GM21786 (cell line): ENCODE results near the gene CASQ2.

ENCODE experiments used
- ATAC-seq: cut with Tn5 transposase; IDR thresholded peaks from one replicate; pipeline ENCODE4 v1.9.1; 2021; ENCODE audit not compliant: unreplicated experiment

Gene CASQ2

DNA sequence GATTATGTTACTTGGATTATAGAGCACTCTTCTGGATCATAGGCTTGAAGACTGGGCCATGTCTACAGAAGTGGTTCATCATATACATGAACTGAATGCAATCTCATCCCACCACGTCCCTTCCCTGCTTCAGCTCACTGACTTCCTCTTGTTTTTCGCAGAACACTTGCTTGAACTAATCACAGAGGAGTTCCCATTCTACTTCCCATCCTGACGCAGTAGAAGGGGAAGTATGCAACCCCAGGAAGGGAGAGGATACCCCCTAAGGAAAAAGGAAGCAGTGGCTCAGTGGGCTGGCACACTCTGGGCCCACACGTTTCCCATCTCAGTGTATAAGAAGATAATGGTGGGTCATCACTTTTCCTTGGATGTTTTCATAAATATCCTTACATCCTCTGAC lies 36.2 kb downstream of the CASQ2 start:
- ATAC-seq, result no peak

- peak; percentile 99 for ATAC-seq
Observed at GRCh38 chr1:115729756-115730155, 38.8 kb downstream of the CASQ2 start.

GRCh38 chr1:115728341-115728740 lies 40.2 kb downstream of the CASQ2 start:
- no peak for ATAC-seq

DNA sequence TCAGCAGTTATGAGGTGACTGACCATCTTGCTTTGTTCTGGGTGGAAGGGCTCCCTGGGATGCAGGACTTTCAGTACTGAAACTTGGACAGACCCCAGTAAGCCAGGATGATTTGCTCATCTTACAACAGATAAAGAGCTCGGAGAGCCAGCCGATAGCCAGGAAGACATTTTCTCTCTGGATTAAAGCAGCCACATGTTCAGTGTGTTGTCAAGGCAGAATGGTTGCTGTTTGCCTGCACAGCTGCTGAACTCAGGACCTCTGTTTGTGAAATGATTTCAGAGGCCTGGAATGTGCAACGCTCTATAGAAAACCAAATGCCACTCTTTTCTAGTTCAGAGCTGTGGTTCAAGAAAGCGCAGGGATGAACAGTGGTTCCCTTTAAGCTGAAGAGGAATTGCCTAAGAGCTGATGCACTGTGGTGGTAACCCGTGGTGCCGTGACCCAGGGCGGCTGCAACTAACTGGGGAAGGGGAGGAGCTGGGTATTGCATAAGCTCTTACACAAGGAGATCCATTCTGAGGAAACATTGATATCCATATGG lies 40.7 kb downstream of the CASQ2 start:
- no peak for ATAC-seq

- no peak for ATAC-seq
Observed at GRCh38 chr1:115726570-115726969, 41.9 kb downstream of the CASQ2 start.

GRCh38 chr1:115726161-115726560 lies 42.4 kb downstream of the CASQ2 start:
- ATAC-seq, result no peak

GRCh38 chr1:115725600-115725999 lies 42.9 kb downstream of the CASQ2 start:
- no peak for ATAC-seq

DNA sequence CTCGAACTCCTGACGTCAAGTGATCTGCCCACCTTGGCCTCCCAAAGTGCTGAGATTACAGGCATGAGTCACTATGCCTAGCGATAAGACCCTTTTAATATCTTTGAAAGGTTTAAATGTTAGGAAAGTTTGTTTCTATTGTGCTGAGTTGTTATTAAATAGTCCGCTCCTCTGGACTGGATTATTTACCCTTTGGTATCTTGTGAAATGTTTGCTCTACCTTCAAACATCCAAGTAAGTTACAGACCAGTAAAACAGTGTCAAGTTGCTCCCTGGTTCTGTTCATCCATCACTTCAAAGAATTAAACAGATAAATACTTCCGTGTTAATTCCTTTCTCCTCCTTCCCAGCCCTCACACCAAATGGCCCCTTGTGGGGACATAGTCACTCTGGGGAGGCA lies 44.8 kb downstream of the CASQ2 start:
- ATAC-seq, result no peak

DNA sequence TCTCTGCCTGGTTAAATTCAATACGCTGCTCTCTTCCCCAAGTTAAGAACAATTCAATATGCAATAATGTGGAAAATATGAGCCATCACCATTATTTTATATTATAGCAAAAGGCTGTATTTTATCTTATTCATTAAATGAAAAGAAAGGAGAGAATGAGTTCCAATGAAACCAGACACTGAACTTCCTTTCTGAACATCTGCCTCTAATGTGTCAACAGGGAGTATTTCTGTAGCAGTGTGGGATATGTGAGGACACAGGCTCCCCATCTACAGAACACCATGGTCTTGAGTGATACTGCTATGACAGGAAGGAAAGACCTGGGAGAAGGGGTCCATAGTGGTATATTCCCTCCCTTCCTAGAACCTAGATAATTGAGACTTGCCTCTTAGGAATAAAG lies 46.3 kb downstream of the CASQ2 start:
- no peak for ATAC-seq

- no peak for ATAC-seq
Observed at GRCh38 chr1:115719285-115719684, 49.2 kb downstream of the CASQ2 start.

- no peak for ATAC-seq
Observed at GRCh38 chr1:115718011-115718754, 50.3 kb downstream of the CASQ2 start.

GRCh38 chr1:115717541-115717940 lies 51.0 kb downstream of the CASQ2 start:
- ATAC-seq, result no peak

GRCh38 chr1:115714572-115715141 lies 53.9 kb downstream of the CASQ2 start:
- no peak for ATAC-seq

GRCh38 chr1:115713906-115714305 lies 54.6 kb downstream of the CASQ2 start:
- ATAC-seq, result no peak

DNA sequence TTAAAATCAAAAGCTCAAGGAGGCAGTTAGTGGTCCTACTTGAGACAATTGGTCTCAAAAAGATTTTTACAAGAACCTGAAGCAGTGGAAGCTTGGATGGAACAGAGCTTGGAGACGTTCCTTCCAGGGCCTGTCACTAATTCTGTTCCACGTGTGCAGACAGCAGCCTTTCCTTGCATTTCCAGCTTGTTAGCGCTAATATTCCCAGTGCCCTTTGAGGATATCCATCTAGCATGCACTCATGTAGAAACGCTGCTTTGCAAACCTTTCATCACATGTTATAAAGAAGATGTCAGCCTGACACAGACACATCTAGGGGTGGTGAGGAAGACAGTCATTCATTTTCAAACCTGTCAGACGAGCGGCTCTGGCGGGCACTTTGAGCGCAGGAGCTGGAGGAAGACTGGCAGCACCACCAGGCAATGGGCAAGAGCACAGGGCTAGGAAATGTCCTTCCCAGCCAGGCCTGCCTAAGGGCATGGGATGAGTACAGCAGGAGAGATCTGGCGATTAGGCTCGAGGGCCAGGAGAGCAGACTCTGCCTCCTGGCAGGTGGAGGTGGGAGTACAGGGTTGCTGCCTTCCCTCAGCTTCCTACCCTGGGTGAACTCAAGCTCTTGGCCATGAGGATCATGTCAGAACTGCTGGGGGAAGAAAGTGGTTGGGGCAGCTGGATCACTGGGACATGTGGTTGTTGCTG lies 55.5 kb downstream of the CASQ2 start:
- ATAC-seq, result no peak

DNA sequence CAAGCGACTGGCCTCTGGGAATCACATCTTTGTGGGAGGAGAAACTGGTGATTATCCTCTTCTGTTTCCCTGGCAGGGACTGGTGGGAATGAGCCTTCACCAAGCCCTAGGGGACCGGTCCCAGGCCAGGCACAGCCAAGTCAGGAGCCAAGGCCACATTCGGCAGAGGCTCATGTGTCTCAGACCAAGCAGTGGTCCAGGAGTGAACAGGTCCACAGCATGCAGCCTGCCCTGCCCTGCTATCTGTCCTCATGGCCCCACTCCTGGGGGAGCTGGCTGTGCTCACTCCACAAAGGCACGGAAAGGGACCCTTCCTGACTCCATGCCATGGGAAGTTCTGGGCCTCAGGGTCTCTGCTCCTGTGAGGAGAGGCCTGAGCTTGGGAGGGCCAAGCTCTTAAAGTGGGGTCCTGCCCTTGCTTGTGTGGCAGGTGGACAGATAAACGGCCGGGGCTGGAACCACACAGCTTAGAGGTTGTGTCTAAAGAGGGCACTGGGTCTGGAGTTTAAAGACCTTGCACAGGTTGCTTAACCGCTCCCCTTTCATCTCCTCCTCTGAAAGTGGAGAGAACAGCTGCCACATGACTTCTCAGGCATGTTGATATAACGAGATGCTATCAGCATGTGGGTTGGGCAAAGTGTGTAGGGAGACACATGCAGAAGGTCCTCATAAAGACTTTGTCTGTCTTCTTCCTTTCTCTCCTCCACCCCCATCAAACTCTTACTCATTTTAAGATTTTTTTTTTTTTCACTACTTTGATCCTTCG lies 57.5 kb downstream of the CASQ2 start:
- ATAC-seq, result no peak

GRCh38 chr1:115706587-115707425 lies 61.7 kb downstream of the CASQ2 start:
- peak; percentile 58 for ATAC-seq

DNA sequence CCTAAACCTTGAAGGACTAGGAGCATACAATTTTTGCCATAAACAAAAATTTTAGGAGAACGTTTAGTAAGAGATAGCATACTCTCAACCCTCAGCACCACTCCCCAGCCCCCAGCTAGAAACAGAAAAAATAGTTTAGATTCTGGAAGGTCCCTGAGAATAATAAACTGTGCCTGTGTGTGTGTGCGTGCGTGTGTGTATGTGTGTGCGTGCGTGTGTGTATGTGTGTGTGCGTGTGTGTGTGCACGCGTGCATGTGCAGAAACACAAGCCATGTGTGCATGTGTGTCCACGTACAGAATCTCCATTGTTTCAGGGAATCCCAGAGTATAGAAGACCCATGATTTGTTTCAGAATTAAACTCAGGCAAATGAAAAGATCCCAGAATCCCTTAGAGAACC lies 62.6 kb downstream of the CASQ2 start:
- ATAC-seq, result no peak

GRCh38 chr1:115705085-115705951 lies 63.2 kb downstream of the CASQ2 start:
- no peak for ATAC-seq
